GM19468 (cell line): Measurements from ENCODE around the gene CPNE1.
"Not testable (repeated sequence)": the region's sequence is repeated elsewhere in the genome, so short reads cannot be mapped to it uniquely, and the experiment has no call there.

Experiments used
- ATAC-seq: cut with Tn5 transposase; IDR thresholded peaks from one replicate; pipeline ENCODE4 v1.9.1; 2021; ENCODE audit warnings: mild to moderate bottlenecking, moderate library complexity, moderate number of reproducible peaks; ENCODE audit not compliant: unreplicated experiment; ENCODE audit errors: extremely low read depth

The CPNE1 gene

DNA sequence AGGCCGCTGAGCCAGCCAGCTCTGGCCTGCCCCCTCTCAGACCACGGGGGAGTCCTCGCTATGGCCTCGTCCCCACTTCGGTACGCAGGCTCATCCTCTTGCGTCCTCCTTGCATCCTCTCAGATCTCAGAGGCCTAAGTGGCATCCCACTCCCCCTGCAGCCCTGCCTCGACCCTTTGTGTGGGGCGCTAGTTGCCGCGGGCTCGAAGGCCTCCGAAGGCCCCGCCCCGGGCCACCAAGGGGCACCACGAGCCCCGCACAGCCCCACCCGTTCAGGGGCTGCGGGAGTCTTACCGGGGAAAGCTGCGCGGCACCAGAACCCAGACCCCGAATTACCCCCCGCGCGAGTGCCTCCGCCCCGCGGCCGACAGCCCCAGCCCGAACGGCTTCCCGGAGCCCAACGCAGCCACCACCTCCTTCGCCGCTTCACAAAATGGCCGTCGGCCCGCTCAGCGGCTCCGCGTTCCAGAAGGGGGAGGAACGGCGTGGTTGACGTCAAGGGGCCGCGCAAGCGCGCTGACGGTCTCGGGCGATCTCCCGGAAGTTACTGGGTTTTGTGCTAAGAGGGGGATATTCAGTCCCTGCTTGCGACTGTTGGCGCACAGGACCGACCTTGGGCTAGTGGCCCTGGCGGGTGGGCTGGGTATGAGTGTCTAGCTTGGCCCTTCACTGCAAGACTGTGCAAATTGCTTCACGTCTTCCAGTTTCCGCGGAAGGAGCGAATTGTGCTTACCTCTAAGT, at the start of gene CPNE1, which contains the start of gene RBM12:
TSS of gene CPNE1 (minus strand) at position 435 of the 741 bp plus-strand sequence. CDS start 31,977 bp downstream, outside the sequence.
TSS of gene RBM12 (minus strand) at position 435 of the 741 bp plus-strand sequence. CDS start 9,578 bp downstream, outside the sequence.
- peak; percentile 55 for ATAC-seq

DNA sequence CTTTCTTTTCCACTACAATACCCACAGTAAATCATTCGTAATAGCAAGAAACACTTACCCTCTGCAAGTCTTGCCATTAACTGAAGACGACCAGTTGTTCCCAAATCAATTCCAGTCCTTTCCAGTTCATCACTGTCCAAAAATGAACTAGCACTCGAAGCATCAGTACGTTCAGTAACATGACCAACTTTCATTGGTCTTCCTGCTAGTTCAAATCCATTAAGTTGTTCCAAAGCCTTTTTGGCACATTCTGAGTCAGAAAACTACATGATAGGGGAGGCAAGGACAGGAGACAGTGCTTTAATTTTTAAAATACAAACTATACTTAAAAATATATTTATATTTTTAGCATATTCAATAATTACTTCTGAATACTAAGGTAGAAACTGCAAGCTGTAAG, 49.4 kb upstream of the CPNE1 start:
- ATAC-seq, result no peak

DNA sequence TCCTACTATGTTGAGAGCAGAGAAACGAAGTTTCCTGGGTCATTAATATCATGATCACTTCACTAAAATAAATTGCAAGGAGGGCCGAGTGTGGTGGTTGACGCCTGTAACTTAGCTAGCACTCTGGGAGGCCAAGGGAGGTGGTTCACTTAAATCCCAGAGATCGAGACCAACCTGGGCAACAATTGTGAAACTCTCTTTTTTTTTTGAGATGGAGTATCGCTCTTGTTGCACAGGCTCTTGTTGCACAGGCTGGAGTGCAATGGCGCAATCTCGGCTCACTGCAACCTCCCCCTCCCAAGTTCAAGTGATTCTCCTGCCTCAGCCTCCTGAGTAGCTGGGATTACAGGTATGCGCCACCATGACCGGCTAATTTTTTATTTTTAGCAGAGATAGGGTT, 48.4 kb upstream of the CPNE1 start:
- ATAC-seq, result not testable (repeated sequence)

DNA sequence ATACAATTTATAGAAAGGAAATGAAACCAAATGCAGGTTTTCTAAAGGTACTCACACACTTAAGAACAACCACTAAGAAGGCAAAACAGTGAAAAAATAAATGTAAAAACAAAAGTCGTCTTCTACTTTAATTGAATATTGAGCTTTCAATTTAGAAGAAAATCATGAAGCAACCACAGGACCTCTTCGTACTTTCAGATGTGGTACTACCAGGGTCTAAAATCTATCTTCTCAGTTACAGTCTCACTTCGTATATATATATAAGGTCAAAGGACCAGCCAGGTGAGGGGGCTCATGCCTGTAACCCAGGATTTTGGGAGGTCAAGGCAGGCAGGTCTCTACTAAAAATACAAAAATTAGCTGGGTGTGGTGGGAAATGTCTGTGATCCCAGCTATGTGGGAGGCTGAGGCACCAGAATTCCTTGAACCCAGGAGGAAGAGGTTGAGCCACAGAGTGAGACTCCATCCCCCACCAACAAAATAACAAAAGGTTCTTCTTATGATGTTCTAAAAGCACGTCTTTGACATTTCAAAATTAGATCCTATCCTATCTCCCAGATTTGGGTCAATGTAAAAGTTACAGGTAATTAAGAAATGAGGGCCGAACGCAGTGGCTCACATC, 47.0 kb upstream of the CPNE1 start:
- no peak for ATAC-seq

DNA sequence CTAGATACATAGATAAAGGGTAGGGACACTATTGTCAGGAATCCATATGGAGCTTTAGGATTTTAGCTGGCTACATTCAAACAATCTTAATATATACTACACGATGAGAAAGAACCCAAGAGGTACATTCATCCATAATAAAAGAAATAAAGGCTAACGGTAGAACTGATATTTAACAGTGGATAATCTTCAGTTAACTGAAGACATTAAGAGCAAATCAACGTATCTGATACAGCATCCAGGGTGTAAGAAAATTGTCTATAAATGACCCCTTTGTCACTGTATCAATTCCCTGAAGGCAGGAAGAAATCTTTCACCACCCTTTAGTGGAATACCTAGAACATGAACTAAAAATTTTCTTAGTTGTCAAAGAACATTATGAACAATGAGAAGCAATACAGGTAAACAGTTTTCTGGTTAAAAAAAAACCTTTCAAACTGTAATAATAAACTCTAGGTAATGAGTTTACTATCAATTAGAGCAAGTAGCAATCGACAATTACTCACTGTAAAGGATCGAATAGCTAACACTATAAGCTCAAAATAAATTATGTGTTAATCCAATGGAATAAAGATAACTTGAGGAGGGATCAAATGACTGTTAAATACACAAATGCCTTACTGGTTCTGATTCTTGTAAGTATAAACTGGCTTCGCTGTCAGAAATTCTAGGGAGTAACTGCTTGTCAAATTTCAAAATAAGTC, 46.3 kb upstream of the CPNE1 start:
- no peak for ATAC-seq

DNA sequence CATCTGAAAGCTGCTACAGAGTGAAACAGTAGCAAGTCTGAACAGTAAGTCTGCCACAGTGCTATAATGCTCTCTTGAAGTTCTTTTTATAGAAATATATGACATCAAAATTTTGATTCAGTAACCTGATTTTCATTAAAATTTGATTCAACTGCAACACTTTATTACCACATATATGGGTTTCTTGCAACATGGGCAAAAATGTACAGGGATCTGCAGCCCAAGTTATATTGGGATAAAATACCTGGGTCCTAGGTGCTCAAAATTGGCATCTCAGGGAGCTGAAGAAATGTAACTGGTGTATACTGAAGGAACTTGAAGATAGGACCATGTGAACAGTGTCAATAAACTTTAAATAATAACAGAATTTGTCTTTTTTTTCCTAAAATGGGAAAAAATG, 45.3 kb upstream of the CPNE1 start:
- ATAC-seq, result no peak

DNA sequence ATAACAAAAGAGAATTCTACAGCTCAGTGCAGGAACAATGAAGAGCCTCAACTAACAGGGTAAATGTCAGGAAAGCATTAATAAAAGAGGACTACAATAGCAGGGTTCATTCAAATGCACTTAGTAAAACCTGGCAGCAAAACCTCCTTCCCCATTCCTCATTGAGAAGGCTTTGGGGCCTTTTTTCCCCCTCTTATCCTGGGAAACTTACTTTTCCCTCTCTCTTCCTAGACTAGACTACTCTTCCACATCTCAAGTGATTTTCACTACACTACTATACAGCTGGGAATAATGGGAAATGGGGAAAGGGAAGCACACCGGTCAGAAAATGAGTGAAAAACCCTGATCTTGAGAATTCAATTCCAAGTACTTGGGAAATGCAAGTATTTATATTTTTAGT, 44.6 kb upstream of the CPNE1 start:
- no peak for ATAC-seq

DNA sequence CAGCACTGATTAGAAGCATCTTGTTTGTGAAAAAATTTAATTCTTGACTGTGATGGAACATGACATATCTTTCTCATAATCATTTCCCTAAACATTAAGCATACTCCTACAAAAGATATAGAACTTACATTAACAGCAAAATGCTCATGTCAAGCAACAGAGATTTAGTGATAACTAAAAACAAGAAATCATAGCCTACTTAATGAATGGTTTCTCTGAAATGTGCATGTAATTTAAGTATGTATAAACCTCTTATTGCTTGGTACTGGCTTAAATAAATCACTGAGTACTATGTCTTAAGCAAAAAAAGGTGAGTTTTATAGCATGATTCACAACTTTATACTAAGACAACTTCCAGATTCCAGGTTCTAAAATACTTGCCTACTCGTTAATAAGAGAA, 43.8 kb upstream of the CPNE1 start:
- ATAC-seq, result no peak

DNA sequence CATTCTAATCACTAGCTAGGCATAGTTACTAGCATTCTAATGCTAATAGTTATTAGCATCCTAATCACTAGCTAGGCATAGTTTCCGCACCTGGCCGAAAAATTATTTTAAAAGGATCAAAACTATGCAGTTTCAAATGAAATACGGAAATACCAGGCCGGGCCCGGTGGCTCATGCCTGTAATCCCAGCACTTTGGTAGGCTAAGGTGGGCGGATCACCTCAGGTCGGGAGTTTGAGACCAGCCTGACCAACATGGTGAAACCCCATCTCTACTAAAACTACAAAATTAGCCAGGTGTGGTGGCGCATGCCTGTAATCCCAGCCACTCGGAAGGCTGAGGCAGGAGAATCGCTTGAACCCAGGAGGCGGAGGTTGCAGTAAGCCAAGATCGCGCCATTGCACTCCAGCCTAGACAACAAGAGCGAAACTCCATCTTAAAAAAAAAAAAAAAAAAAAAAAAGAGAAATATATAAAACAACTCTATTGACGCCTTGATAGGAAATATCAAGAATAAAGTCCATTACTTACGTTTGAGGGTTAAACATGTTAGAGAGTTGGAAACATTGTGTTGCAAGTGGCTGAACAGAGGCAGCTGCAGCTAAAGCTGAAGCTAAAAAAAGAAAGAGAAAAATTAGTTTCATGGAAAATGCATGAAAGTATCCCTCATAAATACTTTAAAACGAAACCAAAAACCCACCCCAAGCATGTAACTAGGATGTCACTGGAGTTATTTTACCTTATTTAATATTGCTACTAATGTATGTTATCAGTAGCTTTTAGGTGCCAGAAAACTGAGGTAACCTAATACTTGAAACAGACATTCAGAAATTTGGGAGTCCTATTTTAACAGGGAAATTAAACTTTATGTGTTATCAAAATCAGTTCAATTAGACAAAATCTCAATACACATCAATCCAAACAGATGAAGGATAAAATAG, 42.2 kb upstream of the CPNE1 start:
- ATAC-seq, result not testable (repeated sequence)

DNA sequence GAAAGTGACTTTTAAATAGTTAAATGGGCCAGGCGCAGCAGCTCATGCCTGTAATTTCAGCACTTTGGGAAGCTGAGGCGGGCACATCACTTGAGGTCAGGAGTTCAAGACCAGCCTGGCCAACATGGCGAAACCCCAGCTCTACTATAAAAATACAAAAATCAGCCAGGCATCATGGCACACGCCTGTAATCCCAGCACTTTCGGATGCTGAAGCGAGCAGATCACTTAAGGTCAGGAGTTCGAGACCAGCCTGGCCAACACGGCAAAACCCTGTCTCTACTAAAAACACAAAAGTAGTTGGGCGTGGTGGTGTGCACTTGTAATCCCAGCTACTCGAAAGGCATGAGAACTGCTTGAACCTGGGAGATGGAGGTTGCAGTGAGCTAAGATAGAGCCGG, 41.2 kb upstream of the CPNE1 start:
- ATAC-seq, result not testable (repeated sequence)

DNA sequence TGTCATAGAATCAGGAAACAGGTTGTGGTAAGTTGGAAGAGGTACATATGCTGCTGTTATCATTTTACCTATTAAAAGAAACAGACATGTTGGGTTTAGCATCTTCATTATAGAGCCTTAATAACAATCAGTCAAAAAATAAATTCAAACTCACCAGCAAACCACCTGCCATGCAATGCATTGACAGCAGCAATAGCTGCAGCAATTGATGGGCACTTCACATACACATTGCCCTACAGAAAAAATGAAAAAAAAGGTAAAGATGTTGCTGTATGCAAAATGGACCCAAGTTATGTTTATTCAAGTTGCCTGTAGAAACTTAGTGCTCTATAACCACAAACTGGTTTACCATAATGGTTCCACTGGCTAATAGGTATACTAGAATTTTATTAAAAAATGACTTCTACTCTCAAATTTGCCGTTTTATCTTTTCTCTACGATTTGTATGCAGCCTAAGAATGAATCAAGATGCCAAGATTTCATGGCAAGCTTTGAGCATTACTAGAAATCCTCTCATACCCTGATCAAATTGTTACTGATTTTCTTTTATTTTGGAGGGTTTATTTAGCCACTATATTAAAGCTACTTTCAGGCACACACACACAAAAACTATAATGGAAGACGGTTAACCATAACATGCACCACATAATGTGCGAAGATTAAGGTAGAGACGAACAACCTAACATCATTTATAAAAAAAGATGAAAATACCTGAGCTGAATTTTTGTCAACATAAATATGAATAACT, 40.0 kb upstream of the CPNE1 start:
- ATAC-seq, result no peak

DNA sequence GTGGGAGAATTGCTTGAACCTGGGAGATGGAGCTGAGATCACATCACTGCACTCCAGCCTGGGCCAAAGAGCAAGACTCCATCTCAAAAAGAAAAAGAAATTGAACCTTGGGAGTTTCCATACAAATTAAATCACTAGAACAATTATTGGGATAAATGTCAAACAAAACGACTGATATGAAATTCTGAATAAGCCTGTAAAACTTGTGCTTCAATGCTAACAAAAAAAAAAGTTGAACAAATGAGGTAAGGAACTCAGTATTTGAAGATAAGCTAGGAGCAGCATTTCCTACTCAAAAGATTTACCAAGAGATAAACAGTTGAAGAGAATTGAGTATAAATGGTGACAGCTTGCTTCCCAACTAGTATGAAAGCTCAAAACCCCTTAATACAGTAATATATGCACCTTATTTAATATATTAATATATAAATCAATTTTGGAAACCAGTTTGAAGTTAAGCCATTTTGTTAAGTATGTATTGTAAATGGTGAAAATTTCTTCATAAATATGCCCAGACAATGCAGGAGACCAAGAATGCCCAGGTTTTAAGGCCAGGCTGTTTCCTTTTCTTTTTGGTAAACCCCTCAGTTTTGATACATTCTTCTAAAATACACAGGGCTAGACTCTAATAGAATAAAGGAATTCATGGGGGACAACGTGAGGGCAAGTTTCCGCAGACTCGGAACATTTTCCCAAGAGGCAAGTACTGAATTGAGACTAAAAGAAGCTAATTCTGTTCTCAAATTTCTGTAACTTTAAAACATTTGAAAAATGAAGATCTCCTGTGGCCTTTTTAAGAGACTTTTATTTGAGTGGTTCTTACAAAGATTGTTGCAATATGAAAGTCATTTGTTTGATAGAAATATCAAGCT, 38.4 kb upstream of the CPNE1 start:
- ATAC-seq, result no peak

DNA sequence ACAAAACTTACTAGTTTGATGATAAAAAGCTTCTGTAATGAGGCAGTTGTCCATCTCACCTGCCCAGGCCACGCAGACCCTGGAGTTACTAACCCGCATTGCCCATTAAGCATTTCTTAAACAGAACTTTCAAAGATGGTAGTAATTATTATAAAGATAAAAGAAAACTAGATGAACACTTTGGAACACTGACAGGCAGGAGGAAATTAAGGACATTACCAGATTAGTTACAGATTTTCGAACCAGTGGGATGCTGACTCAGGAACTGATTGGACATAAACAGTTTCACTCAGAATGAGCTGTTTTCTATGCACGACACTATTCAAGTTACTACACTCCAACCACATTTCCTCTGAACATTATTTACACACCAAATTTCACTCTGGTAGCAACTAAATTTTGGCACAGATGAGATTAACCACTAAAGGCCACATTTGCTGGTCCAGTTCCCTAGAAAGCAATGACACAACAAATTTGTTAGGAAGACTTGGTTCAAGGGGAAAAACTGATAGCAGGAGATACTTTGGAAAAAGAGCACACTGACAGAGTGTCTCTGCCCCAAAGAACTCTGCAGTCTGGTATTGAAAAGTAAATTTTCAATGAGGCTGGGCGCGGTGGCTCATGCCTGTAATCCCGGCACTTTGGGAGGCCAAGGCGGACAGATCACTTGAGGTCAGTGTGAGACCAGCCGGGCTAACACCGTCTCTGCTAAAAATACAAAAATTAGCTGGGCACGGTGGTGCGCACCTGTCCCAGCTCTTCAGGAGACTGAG, 37.5 kb upstream of the CPNE1 start:
- no peak for ATAC-seq

DNA sequence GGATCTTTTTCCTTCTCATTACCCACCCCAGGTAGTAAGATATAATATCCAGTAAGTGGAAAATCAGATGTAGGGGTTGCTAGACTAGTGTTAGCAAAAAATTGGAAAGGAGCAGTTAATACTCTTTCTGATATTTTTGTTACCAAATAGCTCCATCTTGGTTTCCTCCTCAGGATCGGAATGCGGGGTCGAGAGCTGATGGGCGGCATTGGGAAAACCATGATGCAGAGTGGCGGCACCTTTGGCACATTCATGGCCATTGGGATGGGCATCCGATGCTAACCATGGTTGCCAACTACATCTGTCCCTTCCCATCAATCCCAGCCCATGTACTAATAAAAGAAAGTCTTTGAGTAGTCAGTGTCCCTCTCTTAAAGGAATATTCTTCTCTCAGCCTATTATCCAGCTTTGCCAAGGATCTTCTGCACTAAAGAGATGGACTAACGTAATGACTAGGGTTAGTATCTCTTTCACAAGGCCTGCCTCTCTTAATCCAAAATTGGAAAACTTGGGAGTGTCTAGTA, 36.0 kb upstream of the CPNE1 start:
- ATAC-seq, result no peak

DNA sequence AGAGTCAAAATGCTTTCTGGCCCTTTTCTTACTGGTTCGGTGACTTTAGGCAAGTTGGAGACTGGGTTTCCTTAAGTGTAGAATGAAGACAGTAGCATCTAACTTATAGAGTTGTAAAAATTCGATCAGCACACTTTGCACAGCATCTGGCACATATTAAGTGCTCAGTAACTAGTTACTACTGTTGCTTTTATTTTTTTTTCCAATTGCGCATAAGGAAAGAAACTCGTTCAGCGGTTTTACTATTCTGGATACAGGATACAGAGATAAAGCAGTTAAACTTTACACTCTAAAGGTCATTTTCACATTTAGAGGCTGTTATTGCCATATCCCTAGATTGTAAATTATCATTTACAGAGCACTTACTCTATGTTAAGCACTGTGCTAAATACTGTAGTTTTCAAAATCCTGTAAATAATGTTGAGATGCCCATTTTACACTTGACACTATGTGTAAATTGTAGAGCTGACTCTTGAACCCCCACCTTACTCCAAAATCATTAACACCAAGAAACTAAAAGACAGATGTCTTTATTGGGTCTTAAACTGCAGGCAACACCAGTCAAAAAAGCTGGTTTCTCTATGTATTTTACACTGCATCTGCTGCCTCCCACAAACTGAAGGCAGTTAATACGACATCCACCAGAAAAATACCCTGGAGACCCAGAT, 35.4 kb upstream of the CPNE1 start:
- ATAC-seq, result no peak

DNA sequence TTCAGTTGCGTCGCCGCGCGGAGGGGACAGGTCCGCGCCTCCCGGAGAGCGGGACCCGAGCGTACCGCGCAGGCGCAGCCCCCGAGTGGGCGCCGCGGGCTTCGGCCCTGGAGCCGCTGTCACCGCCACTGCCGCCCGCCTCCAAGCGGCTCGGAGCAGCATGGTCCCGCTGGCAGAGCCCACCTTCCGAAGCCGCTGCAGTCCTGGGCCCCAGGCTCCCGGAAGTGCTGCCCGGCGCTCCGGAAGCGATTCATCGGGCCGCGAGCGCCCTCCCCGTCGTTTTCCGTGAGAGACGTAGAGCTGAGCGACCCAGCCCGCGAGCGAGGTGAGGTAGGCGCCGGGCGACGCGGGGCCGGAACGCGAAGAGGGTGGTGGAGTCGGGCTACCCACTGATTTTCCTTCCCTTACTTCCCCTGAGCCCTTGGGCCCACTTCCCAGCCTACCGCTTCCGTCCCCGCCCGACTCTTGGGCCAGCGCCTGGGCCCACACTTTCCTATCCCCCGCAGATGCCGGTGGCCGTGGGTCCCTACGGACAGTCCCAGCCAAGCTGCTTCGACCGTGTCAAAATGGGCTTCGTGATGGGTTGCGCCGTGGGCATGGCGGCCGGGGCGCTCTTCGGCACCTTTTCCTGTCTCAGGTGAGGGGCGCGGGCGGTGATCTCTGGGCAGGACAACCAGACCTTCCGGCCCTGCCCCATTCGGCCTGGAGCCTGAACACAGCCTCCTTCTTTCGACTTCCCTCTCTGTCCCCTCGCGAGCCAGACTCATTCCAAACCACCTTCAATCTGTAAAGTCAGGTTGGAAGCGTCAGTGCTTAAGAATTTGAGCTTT, 34.6 kb upstream of the CPNE1 start, which contains the start of the genes NFS1 and ROMO1:
TSS of gene NFS1 (minus strand) at position 226 of the 830 bp plus-strand sequence. CDS start at position 162, 64 bp downstream.
TSS of gene ROMO1 (plus strand) at position 279 of the 830 bp plus-strand sequence. CDS start at position 507, 228 bp downstream.
- peak; percentile 68 for ATAC-seq
